PFSK-1 (cell line): ENCODE measurements around the gene PANX2. TPM values are rescaled to one million over a fixed set of nuclear protein-coding genes. Genes with fewer than 3 reads are reported as not detected.

Source experiments
- FOXP2 ChIP-seq: optimal IDR thresholded peaks from 2 replicates; pipeline ENCODE3; 2011; ENCODE audit warnings: borderline replicate concordance, control low read depth, inconsistent platforms; ENCODE audit not compliant: insufficient read depth; ENCODE audit errors: extremely low read length, extremely low read depth
- POLR2AphosphoS5 ChIP-seq: IDR thresholded peaks from 2 replicates; pipeline ENCODE4 v1.6.1; 2012; ENCODE audit warnings: low read depth, mild to moderate bottlenecking, control low read depth, low read length, moderate library complexity
- SIN3A ChIP-seq: IDR thresholded peaks from 2 replicates; pipeline ENCODE4 v1.6.1; 2012; ENCODE audit warnings: mild to moderate bottlenecking, low read length, moderate library complexity, borderline replicate concordance; ENCODE audit not compliant: insufficient read depth
- TAF1 ChIP-seq: IDR thresholded peaks from 2 replicates; pipeline ENCODE4 v1.6.1; 2012; ENCODE audit warnings: low read length, control low read depth, borderline replicate concordance; ENCODE audit not compliant: insufficient read depth
- polyA plus RNA-seq: library from polyadenylated mRNA; unstranded; fragments of >200 nt; gene quantifications from one replicate; pipeline ENCODE4 v1.2.1, GENCODE V29; 2012; ENCODE audit warnings: low read depth, missing spikeins; ENCODE audit not compliant: insufficient read length
- TF ChIP-seq, protein P1 (sequence below), 2 experiments: IDR thresholded peaks; 2 replicates each; pipeline versions ENCODE4 v1.6.1 to v1.8.0; 2011 to 2012; ENCODE audit warnings: low read depth in 2 of 2, low read length in 2 of 2, control low read depth in 1 of 2, inconsistent platforms in 1 of 2, mild to moderate bottlenecking in 1 of 2, moderate library complexity in 1 of 2; ENCODE audit not compliant: insufficient read depth in 1 of 2

PANX2 gene, protein sequence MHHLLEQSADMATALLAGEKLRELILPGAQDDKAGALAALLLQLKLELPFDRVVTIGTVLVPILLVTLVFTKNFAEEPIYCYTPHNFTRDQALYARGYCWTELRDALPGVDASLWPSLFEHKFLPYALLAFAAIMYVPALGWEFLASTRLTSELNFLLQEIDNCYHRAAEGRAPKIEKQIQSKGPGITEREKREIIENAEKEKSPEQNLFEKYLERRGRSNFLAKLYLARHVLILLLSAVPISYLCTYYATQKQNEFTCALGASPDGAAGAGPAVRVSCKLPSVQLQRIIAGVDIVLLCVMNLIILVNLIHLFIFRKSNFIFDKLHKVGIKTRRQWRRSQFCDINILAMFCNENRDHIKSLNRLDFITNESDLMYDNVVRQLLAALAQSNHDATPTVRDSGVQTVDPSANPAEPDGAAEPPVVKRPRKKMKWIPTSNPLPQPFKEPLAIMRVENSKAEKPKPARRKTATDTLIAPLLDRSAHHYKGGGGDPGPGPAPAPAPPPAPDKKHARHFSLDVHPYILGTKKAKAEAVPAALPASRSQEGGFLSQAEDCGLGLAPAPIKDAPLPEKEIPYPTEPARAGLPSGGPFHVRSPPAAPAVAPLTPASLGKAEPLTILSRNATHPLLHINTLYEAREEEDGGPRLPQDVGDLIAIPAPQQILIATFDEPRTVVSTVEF
- polyA plus RNA-seq: 16.1 TPM

DNA sequence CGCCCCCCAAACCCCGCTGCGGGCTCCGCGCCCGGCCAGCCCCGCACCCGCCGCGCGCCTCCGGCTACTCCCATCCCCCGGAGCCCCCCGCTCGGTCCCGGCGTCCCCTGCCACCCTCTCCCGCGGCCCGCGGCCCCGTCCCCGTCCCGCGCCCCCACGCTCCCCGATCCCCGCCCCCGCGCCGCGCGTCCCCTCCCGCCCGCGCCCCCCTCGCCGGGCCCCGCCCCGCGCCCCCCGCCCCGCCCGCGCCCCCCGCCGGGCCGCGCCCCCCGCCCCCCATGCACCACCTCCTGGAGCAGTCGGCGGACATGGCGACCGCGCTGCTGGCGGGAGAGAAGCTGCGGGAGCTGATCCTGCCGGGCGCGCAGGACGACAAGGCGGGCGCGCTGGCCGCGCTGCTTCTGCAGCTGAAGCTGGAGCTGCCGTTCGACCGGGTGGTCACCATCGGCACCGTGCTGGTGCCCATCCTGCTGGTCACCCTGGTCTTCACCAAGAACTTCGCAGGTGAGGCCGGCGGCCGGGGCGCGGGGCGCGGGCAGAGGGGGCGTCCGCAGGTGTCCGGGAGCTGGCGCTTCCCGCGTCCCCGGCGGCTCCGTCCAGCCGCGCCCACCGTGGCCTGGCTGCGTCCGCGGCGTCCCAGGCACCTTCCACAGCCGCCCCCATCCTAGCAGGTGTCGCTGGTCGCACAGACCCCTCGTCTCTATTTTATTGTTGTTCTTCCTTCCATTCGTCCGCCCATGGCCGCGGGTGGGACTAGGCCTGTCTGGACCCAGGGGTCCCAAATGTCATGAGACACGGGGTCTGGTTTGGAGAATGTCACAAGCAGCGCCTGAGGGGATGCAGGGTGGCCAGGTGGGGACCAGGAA lies at the start of gene PANX2:
Gene PANX2 (plus strand): TSS at position 279 of the 866 bp plus-strand sequence. CDS start 0 bp downstream, at position 279.
- no peak for TF ChIP-seq FOXP2
- no peak for TF ChIP-seq POLR2AphosphoS5

DNA sequence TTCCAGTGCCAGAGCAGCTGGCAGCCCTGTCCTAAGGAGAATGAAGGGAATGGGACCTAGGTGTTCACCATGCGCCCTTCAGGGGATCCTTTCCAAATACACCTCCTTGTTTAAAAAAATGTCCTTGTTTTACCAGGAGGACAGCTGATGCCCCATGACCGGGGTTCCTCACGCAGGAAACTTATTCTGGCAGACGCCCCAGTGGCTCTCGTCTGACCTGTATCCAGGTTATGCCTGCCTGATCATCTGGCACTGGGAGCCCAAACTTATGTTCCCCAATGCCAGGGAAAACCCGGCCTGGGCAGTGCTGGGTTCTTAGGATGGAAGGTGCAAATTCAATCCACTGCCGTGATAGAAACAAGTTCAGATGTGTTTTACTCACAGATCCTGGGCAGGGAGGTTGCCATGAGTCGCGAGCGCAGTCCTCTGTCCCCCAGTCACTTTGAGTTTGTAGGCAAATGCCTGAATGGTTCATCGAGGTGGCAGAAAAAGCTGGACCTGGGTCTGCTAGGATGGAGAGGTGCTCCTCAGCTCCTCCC lies 49.3 kb upstream of the PANX2 start:
- TF ChIP-seq, protein P1, sequence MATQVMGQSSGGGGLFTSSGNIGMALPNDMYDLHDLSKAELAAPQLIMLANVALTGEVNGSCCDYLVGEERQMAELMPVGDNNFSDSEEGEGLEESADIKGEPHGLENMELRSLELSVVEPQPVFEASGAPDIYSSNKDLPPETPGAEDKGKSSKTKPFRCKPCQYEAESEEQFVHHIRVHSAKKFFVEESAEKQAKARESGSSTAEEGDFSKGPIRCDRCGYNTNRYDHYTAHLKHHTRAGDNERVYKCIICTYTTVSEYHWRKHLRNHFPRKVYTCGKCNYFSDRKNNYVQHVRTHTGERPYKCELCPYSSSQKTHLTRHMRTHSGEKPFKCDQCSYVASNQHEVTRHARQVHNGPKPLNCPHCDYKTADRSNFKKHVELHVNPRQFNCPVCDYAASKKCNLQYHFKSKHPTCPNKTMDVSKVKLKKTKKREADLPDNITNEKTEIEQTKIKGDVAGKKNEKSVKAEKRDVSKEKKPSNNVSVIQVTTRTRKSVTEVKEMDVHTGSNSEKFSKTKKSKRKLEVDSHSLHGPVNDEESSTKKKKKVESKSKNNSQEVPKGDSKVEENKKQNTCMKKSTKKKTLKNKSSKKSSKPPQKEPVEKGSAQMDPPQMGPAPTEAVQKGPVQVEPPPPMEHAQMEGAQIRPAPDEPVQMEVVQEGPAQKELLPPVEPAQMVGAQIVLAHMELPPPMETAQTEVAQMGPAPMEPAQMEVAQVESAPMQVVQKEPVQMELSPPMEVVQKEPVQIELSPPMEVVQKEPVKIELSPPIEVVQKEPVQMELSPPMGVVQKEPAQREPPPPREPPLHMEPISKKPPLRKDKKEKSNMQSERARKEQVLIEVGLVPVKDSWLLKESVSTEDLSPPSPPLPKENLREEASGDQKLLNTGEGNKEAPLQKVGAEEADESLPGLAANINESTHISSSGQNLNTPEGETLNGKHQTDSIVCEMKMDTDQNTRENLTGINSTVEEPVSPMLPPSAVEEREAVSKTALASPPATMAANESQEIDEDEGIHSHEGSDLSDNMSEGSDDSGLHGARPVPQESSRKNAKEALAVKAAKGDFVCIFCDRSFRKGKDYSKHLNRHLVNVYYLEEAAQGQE (IDR thresholded peaks at IDR 0.05; ENCODE audit: insufficient read depth in 1 of 2, low read depth in 2 of 2, low read length in 2 of 2): no peak
- TF ChIP-seq TAF1: no peak
- no peak for TF ChIP-seq SIN3A
- TF ChIP-seq FOXP2: no peak
- no peak for TF ChIP-seq POLR2AphosphoS5

DNA sequence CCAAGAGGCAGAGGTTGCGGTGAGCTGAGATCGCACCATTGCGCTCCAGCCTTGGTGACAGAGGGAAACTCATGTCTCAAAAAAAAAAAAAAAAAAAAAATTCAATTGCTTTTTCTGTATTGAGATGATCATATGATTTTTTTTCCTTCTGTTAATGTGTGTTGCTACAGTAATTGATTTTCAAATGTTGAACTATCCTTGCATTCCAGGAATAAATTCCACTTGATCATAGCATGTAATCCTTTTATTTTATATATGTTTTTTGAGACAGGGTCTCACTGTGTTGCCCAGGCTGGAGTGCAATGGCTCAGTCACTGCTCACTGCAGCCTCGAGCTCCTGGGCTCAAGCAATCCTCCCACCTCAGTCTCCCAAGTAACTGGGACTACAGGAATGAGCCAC lies 47.4 kb upstream of the PANX2 start:
- TF ChIP-seq FOXP2 (no peak), POLR2AphosphoS5 (no peak), TAF1 (no peak), SIN3A (no peak)
- TF ChIP-seq, protein P1 (IDR thresholded peaks at IDR 0.05; ENCODE audit: insufficient read depth in 1 of 2, low read depth in 2 of 2, low read length in 2 of 2): no peak

DNA sequence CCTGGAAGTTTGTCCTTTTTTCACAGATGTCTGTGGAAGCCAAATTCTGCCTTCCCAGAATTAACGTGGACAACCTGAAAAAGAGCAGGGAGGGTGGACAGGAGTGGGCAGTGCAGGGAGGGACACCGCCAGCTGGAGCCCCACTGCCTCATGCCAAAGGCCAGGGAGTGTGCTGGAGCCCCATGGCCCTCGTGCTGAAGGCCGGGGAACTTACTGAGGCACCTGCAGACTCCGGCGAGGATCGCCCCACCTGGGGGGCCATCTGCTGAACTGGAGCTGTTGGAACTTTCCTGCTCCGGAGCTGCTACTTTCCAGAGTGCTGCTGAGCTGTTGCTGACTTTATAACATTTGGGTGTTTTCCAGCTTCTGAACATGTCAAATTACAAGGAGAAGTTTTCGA lies 45.5 kb upstream of the PANX2 start:
- TF ChIP-seq FOXP2 (no peak), SIN3A (no peak), POLR2AphosphoS5 (no peak), TAF1 (no peak)
- TF ChIP-seq, protein P1 (IDR thresholded peaks at IDR 0.05; ENCODE audit: insufficient read depth in 1 of 2, low read depth in 2 of 2, low read length in 2 of 2): no peak

DNA sequence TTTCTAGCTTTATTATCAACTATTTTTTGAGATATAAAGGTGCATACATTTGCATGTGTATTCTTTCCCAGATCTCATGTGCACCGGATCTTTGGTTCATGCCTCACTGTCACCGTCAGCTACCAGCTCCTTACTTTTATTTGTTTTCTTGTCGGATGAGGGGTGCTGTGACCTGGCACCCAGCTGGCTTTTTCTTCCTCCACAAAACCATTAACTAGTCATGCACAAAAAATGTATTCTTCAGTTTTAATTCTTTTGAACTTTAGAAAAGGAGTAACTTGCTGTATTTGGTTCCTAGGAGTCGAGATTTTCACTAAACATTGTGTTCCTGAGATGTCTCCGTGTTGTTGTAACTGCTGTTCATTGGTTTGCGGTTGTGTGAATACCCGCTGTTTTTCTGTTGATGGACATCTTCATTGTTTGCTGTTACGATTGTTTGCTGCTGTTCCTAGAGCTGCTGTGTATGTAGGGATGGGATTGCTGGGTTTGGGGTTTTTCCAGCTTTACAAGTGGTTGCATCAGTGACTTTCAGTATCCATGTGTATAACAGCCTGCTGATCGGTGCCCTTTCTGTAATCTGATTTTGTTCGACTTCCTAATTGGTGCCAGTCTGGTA lies 41.3 kb upstream of the PANX2 start:
- TF ChIP-seq, protein P1 (IDR thresholded peaks at IDR 0.05; ENCODE audit: insufficient read depth in 1 of 2, low read depth in 2 of 2, low read length in 2 of 2): no peak
- TF ChIP-seq POLR2AphosphoS5: no peak
- TF ChIP-seq TAF1: no peak
